NCI-H82 treated with DMSO at 0.1 percent for 48 hours (cell line): Measurements from ENCODE around the gene SWAP70.
"Not testable (repeated sequence)": the region's sequence is repeated elsewhere in the genome, so short reads cannot be mapped to it uniquely, and the experiment has no call there.

Experiments used
- DNase-seq: peaks from one replicate; lab custom pipeline; 2025; ENCODE audit not compliant: unreplicated experiment; lab: John Stamatoyannopoulos, UW

The SWAP70 gene

DNA sequence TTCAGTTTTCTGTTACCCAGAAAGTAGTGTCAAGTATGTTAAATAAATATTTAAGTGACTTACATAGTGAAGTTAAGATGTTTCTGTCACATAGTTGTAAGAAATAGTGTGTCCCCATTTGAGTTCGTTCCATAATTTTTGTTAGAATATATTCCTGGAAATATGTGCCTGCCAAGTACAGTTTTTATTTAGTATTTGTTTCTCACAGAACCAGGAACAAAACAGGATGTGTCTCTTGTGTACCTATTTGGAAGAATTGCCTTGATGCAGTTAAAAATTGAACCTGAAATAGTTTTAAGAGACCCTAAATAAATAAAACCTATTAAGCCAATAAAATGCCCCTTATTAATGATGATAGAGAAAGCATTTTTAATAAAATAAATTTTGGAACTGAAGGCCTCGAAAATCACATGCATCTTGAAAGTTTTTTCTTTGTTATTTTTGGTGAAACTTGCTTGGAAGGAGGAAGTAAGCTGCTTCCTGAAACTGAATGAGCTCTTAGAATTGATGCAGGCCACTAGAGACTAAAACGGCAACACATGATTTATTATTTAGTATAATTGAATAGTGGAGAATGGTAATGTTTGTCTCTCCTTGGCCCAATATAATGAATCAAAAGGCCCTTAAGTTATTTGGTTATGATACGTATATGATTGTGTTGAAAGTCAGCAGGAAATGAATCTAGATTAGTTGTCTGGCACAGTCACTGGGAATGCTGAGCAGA, 55.9 kb downstream of the SWAP70 start:
- DNase-seq = no peak

DNA sequence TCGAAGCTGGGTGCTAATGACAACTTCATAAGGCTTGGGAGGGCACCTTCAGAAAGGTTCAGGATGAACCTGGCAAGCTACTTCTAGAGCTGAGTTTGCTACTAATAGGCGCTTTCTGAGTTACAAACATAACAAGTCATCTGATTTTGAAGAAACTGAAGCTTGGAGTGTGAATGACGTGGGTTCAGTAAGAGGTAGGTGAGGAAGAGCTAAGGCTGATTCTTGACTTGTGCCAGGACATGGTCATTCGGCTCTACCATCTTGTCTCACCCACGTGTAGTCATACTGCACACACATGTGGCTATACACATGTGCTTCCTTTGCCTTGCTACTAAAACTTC, 56.4 kb downstream of the SWAP70 start:
- no peak for DNase-seq

DNA sequence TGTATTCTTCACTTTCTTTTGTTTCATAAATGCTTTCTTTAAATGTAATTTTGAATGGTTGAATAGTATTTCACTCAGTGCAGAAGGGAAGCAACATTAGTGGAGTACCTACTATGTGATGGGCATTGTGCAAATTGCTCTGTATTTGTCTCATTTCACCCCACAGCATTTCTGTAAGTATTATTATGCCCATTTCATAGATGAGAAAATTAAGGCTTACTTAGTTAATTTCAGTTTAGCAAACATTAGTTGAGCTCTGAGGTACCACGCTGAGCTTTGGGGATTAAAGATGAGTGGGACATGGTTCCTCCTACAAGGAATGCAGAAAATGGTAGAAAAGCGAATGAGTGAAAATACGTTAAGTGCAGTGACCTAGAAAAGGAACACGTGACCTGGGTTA, 58.1 kb downstream of the SWAP70 start:
- DNase-seq = no peak

DNA sequence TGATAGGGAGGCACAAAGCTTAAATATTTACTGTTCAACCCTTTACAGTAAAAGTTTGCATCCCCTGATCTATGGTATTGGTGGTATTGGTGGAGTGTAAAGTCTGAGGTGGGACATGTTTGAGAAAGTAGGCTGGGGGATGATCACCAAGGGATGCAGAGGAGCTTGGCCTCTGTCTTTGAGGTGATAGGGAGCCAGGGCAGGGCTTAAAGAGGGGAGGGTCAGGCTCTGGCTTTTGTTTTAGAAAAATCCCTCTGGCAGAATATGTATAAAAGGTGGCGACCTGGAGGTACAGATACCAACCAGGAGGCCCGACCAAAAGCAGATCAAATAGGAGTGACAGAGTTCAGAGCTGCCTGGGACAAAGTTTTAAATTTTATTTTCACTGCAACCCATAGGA, 59.0 kb downstream of the SWAP70 start:
- DNase-seq = no peak

DNA sequence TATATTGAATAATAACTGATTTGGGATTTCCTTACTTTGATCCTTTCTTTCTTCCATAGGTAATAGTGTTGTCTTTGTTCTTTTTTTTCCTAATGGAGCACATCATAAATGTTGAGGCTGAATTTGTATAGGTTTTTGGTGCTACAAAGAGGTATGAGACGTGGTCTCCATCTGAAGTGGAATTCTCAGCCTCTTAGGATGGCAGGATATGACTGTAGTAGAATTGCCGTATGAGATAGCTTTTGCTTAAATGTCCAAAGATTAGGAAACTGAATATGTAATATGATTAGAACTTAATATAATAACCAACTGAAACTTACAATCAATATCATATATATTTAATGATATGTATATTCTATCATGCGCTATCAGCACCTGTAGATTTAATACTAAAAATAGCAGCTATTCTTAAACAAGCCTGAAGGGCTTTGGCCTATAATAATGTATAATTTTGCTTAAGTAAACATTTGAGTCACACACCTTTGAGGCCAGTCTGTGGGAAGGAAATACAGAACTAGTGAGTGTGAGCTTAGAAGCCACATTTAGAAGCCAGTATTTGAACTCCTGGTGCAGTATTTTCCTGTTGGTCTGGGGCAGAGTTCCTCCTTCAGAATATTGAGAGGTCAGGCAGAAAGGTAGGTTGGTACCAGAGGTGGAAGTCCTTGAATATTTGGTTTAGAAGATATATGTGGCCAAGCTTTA, 62.6 kb downstream of the SWAP70 start:
- no peak for DNase-seq

DNA sequence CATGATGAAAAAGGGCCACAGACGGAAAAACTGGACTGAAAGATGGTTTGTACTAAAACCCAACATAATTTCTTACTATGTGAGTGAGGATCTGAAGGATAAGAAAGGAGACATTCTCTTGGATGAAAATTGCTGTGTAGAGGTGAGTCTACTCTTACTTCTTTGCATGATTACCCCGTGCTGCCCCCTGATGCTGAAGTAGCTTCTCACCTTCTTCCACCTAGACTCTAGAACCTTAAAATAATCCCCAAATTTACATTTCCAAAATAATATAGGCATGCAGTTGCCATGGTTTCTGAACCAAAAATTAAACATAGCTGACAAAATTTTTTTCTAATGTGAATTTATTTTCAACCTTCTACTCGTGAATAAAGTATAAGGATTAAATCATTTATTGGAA, 64.2 kb downstream of the SWAP70 start:
- no peak for DNase-seq

DNA sequence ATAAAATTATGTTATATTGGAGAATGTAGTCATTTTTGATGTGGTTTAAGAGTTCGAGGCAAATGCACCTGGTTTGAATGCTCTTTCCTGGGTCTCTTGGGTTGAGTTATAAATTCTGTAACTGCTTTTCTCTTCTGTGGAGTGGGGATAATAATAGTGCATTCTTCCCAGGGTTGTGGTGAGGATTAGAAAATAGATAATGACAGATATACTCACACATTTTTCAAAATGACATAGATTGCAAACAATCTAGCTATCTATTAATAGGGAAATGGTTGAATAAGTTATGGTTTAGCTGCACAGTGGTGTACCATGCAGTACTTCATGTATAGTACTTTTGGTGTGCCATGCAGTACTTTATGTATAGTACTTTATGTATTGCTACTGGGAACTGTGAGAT, 67.4 kb downstream of the SWAP70 start:
- no peak for DNase-seq

DNA sequence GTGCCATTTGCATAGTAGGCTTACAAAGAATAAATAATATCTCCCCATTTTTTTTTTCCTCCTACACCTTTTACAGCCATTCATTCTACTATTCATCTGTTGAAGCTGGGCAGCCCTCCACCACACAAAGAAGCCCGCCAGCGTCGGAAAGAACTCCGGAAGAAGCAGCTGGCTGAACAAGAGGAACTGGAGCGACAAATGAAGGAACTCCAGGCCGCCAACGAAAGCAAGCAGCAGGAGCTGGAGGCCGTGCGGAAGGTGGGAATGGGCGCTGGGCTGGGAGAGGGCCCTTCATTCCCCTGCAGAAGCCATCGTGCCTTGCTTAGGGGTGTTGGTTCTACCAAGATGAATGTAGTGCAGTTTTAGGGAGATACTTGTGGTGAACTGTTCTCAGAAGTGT, 68.6 kb downstream of the SWAP70 start:
- DNase-seq = no peak

DNA sequence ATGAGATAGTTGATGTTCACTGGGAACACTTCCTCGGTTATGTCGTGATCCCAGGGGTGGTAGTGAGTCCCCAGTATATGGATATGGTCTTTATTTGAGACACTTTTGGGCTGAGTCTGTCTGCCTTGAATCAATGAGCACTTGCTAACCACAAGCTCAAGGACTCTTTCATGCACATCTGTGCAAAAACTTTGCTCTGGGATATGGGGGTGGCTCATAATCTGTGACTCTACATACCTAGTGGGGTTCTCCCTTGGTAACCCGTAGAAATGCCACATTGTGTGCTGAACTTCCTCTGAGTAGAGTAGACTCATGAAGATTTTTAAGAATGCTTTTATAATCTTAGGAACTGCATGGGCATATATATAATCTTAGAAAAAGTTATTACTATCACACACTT, 69.3 kb downstream of the SWAP70 start:
- DNase-seq = no peak

DNA sequence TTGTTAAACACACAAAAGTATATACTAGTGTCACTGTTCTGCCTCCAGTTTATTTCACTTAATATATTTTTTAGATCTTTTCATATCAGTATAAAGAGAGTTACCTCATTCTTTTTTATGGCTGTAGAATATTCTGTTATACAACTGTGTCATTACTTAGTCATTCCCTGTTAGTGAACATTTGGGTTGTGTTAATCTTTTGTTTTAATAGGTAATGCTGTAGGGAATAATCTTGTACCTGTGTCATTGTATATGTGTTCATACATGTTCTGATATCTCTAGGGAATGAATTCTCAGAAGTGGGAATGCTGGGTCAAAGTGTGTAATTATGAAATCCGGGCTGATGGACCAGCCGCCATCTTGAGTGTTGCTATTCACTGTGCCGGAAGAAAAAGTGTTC, 71.4 kb downstream of the SWAP70 start:
- DNase-seq = no peak

DNA sequence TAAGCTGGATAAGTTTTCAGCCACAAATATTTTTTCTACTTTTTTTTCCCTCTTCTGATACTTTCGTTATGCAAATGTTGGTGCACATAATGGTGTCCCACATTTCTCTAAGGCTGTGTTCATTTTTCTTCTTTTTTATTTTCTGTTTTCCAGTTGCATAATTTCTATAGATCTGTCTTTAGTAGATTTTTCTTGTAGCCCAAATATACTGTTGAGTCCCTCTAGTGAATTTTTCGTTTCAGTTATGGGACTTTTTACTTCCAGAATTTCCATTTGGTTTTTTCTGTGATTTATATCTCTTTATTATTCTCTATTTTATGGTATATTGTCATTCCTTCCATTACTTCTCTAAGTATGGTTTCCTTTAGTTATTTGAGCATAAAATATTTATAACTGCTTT, 72.0 kb downstream of the SWAP70 start:
- no peak for DNase-seq

DNA sequence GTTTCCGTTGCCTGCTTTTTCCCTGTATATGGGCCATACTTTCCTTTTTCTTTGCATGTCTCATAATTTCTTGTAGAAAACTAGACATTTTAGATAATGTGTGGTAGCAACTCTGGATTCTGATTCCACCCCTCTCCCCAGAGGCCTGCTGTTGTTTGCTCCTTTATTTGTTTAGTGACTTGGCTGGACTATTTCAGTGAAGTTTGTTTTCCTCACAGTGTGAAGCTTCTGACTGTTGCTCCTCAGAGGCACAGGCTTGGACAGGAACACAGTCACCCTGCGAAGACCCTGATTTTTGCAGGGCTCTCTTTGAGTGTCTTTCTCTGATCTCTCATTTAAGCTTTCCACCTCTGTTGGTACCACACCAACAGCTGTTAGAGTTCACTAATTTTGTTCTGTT, 72.5 kb downstream of the SWAP70 start:
- no peak for DNase-seq

DNA sequence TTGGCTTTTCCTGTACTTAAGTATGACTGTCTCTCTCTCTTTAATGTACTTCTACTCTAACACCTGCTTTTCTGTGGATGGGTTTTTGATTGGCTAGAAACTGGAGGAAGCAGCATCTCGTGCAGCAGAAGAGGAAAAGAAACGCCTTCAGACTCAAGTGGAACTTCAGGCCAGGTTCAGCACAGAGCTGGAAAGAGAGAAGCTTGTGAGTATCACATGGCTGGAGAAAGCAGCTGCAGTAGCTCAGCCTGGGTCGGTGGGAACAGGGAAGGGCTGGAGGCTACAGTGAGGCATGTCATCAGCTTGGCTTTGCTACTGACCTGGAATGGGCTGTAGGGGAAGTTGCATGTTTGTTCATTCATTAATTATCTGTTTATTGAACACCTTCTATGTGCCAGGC, 74.2 kb downstream of the SWAP70 start:
- DNase-seq = no peak

DNA sequence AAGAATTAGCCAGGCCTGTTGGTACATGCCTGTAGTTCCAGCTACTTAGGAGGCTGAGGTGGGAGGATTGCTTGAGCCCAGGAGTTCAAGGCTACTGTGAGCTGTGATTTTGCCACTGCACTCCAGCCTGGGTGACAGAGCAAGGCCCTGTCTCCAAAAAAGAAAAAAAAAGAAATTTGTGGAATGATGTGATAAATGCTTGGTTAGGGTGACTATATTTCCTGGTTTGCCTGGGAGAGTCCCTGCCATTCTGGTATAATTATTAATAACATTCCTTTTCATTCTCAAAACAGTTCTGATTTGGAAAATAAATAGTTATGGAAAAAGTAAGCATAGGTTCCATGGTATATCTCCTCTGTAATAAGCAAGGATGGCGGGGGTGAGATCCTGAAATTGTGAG, 74.8 kb downstream of the SWAP70 start:
- no peak for DNase-seq

DNA sequence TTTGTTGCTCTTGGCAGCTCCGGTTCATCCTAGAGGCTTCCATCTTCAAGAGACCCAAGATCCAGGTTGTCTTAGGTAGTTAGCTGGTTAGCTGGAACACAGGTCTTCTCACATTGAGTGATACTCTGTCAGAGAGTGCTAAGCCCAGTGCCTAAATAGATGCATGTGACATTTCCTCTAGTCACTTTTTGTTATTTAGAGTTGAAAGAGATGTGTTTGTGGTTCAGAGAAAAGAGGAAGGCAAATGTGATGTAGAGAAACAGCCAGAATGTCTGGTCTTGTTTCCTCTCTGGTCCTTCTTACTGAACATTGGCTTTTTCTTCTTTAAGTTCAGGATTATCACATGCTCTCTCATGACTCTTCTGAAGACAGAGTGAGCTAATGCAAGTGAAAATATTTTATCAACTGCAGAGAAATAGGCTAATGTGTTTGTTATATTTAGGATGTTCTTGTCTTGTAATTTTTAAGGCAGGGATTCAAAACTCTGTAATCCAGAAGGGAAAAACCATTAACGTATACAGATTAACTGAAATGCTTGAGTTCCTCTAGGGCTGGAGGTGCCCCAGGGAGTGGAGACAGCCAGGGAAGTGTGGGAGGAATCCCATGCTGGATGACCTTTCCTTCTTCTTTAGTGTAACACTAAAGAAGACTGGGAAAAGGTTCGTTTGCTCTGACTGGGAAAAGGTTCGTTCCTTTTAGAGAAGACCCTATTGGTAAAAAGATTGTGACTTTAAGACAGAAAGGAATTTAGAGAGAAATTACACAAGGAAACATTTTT, 75.4 kb downstream of the SWAP70 start:
- no peak for DNase-seq

DNA sequence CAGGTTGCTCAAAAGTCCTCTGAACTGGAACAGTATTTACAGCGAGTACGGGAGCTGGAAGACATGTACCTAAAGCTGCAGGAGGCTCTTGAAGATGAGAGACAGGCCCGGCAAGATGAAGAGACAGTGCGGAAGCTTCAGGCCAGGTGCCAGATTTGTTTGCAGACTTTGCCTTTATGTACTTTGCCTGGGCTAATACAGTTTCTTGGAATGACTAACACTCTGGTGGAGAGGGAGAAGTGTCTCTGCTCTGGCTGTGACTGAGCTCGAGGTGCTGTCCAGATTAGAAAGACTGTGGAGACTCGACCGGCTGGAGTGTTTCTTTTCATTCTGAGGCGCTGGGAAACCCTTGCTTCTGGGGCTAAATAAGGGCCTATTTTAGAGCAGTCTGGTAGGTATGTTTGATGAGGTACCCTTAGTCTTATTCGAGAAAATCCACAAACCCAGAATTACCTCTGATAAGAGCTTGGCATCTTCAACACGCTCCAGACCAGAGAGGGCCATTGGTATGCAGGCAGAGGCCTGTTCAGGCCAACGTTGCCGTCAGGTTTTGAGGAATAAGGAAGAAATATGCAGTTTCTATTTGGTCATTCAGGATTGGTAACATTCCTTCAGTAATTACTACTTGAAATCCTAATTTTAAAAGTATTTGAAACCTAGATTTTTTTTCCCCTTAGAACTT, 76.5 kb downstream of the SWAP70 start:
- no peak for DNase-seq

DNA sequence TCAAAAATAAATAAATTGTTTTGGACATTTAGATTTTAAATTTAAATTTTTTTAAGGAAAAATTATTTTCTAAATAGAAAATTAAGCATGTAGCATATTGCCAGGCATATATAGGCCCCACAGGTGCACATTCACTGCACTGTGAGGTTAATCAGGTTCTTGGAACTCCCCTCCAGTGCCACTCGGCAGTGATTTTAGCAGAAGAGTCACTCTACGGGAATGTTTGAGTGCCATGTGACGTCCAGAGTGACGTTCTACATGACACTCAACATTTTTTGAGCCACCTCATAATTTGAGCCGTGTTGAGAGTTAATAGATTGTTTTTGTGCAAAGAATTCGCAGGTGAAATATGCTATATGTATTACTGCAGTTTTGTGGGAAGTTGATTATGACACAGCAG, 77.4 kb downstream of the SWAP70 start:
- no peak for DNase-seq

DNA sequence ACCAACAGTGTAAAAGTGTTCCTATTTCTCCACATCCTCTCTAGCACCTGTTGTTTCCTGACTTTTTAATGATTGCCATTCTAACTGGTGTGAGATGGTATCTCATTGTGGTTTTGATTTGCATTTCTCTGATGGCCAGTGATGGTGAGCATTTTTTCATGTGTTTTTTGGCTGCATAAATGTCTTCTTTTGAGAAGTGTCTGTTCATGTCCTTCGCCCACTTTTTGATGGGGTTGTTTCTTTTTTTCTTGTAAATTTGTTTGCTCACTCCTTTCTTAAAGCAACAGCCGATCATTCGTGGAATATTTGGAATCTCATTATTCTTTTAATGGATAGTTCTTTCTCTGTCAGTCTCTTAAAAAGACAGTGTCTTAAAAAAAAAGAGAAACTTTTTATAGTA, 79.6 kb downstream of the SWAP70 start:
- DNase-seq = not testable (repeated sequence)

DNA sequence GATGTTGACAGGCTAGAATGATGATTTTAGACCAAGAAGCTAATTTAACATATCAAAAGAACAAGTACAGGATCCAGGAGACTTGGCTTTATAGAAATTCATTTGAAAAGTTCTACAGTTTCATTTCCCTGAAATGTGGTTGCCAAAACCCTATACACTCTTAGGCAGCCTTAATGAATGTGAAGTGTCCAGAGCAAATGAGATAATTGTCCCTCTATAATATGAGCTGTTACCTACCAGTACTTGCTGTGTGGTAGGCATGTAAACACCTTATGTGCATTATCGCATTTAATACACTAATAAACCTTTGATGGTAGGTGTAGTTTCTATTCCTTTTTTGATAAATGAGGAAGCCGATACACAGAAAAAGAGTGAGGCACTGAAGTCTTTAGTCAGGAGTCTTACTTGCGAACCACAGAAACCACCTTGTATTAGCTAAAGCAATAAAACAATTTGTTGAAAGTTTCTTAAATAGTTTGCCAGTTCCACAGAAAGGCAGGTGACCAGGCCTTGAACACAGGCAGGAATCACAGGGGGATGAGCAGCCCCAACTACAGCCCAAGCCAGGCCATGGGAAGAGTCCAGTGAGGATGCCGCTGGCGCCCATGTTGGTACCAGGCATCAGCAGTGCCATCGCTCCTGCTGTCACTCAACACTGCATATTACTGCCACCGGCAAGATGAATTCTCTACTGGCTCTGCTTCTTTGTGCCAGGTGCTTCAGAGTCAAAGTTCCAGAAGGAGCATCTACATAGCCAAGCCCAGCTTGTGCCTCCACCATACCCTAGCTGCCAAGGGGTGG, 81.7 kb downstream of the SWAP70 start:
- DNase-seq = no peak

DNA sequence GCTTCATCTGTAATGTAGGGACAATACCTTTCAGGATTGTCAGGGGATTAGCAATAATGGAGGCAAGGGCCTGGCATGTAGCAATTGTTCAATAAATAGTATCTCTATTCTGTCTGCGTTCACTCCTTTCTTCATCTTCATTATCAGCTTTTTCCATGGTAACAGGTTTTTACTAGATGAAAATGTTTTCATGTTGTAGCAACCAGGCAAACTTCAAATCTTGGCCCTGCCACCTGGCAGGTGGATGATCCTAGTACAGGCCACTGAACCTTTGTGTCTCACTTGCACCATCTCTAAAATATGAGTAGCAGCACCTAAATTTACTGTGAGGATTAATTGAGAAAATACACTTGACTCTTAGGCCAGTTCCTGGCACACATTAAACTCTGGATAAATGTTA, 83.4 kb downstream of the SWAP70 start:
- DNase-seq = no peak

DNA sequence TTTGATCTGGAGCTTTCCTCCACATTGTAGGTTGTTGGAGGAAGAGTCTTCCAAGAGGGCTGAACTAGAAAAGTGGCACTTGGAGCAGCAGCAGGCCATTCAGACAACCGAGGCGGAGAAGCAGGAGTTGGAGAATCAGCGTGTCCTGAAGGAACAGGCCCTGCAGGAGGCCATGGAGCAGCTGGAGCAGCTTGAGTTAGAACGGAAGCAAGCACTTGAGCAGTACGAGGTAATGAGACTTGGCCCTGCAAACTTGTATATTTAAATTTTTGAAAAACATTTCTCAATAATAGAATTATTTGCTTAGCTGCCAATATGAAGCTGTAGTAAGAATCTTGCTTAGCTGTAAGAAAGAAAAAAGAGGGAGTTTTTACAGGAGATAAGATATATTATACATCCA, 84.0 kb downstream of the SWAP70 start:
- no peak for DNase-seq
